Testis (tissue), 2 donors: ENCODE data around the gene FHL3.

Experiments
- CTCF ChIP-seq, 3 experiments: fragments of 450-650 bp in 2 of 3; fragments of 200-600 bp in 1 of 3; sonication (generic) in 1 of 3; IDR thresholded peaks; one replicate each; pipeline ENCODE4 v1.5.1; 2016 to 2019; ENCODE audit warnings: antibody characterized with exemption in 3 of 3, mild to moderate bottlenecking in 2 of 3, moderate library complexity in 1 of 3
- POLR2A ChIP-seq: fragments of 450-650 bp; IDR thresholded peaks from one replicate; pipeline ENCODE4 v1.6.1; 2017; ENCODE audit warnings: antibody characterized with exemption, mild to moderate bottlenecking, moderate library complexity

GRCh38 chr1:38025233-38025632 lies 19.9 kb upstream of the FHL3 start:
- TF ChIP-seq CTCF (IDR thresholded peaks at IDR 0.05) (no peak), POLR2A (no peak)
